Smooth muscle cell (in vitro differentiated cells): ENCODE results near the gene PRMT1. TPM values are rescaled to one million over a fixed set of nuclear protein-coding genes. Genes with fewer than 3 reads are reported as not detected.

ENCODE experiments used
- DNase-seq: peaks from one replicate; lab custom pipeline; 2025; ENCODE audit not compliant: unreplicated experiment; lab: John Stamatoyannopoulos, UW
- H2AFZ ChIP-seq: fragments of 200-600 bp; sonication (generic); 2 replicates; pipeline ENCODE4 v1.6.0; 2016; ENCODE audit warnings: antibody characterized with exemption, low read depth, mild to moderate bottlenecking
- H3F3A ChIP-seq: fragments of 200-600 bp; sonication (generic); 2 replicates; pipeline ENCODE4 v1.6.0; 2017; ENCODE audit warnings: antibody characterized with exemption, low read depth
- H3K27ac ChIP-seq: fragments of 200-600 bp; sonication (generic); 2 replicates; pipeline ENCODE4 v1.5.1; 2016; ENCODE audit warnings: low read depth, mild to moderate bottlenecking
- H3K27me3 ChIP-seq: fragments of 200-600 bp; sonication (generic); 2 replicates; pipeline ENCODE4 v1.6.1; 2016; ENCODE audit warnings: low read depth, mild to moderate bottlenecking
- H3K36me3 ChIP-seq: fragments of 200-600 bp; sonication (generic); 2 replicates; pipeline ENCODE4 v1.5.1; 2016; ENCODE audit warnings: low read depth
- H3K4me1 ChIP-seq: fragments of 200-600 bp; sonication (generic); 2 replicates; pipeline ENCODE4 v1.5.1; 2016; ENCODE audit warnings: low read depth
- H3K4me2 ChIP-seq: fragments of 200-600 bp; sonication (generic); 2 replicates; pipeline ENCODE4 v1.6.0; 2016; ENCODE audit warnings: mild to moderate bottlenecking
- H3K4me3 ChIP-seq: fragments of 200-600 bp; sonication (generic); 2 replicates; pipeline ENCODE4 v1.5.1; 2016; ENCODE audit warnings: mild to moderate bottlenecking
- H3K79me2 ChIP-seq: fragments of 200-600 bp; sonication (generic); 2 replicates; pipeline ENCODE4 v1.6.0; 2016; ENCODE audit warnings: low read depth, mild to moderate bottlenecking
- H3K9ac ChIP-seq: fragments of 200-600 bp; sonication (generic); 2 replicates; pipeline ENCODE4 v1.6.0; 2016; ENCODE audit warnings: low read depth
- H3K9me3 ChIP-seq: fragments of 200-600 bp; sonication (generic); replicated peaks from 2 replicates; pipeline ENCODE4 v1.5.1; 2016; ENCODE audit warnings: low read depth
- H4K20me1 ChIP-seq: fragments of 200-600 bp; sonication (generic); 2 replicates; pipeline ENCODE4 v1.6.0; 2016; ENCODE audit warnings: low read depth
- WGBS: methylation state at CpG from one replicate; pipeline ENCODE4 v1.1.7; 2016; ENCODE audit warnings: low lambda C conversion rate; 5-methylcytosine and 5-hydroxymethylcytosine counted together
- polyA plus RNA-seq: library from polyadenylated mRNA; unstranded; fragments of >200 nt; fragmentation: Nextera tagmentation; extraction: Ambion mirVana; gene quantifications from 2 replicates; pipeline ENCODE4 v1.2.1, GENCODE V29; 2016
- total RNA-seq: library from RNA; depleted of rRNA; stranded (reverse); fragments of >200 nt; gene quantifications from 2 replicates; pipeline ENCODE4 v1.2.3, GENCODE V29; 2014
- TF ChIP-seq, protein P1 (sequence below): fragments of 200-600 bp; sonication (generic); IDR thresholded peaks from 2 replicates; pipeline ENCODE4 v1.5.1; 2017; ENCODE audit warnings: borderline replicate concordance, mild to moderate bottlenecking, antibody characterized with exemption; ENCODE audit not compliant: insufficient read depth, poor library complexity, severe bottlenecking

The PRMT1 gene
- total and polyA plus RNA-seq, 2 experiments from 2014 or later = 147 to 175 TPM

DNA sequence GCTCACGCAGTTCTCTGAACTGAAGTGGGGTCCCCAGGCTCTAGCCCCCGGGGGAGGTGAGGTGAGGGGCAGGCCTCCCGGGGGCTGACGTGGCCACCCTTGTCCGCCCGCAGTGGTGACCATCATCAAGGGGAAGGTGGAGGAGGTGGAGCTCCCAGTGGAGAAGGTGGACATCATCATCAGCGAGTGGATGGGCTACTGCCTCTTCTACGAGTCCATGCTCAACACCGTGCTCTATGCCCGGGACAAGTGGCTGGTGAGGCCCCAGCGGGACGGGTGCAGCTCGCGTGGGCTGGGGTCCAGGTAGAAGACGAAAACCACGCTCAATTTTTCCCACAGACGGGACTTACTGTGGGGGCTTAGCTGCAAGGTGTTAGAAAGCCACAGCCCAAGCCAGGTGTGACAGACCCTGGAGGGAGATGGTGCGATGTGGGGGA lies 6.8 kb downstream of the PRMT1 start:
- no peak for DNase-seq
- H3K79me2 ChIP-seq = peaks cover 38% of the 10 kb centered on the region
- 96% methylated on average over 18 of the region's 18 CpGs for WGBS
- no peaks in the 10 kb centered on the region for H3K9me3 ChIP-seq
- no peak overlapping the region for H3K4me2 ChIP-seq
- H3K27me3 ChIP-seq = no peaks in the 10 kb centered on the region
- peaks cover 65% of the 10 kb centered on the region for H4K20me1 ChIP-seq
- H3K36me3 ChIP-seq = no peaks in the 10 kb centered on the region
- peaks cover 4% of the 10 kb centered on the region for H3F3A ChIP-seq
- no peak overlapping the region for H3K9ac ChIP-seq
- H2AFZ ChIP-seq = no peak overlapping the region
- H3K27ac ChIP-seq = no peak overlapping the region
- H3K4me3 ChIP-seq = no peak overlapping the region
- TF ChIP-seq, protein P1, sequence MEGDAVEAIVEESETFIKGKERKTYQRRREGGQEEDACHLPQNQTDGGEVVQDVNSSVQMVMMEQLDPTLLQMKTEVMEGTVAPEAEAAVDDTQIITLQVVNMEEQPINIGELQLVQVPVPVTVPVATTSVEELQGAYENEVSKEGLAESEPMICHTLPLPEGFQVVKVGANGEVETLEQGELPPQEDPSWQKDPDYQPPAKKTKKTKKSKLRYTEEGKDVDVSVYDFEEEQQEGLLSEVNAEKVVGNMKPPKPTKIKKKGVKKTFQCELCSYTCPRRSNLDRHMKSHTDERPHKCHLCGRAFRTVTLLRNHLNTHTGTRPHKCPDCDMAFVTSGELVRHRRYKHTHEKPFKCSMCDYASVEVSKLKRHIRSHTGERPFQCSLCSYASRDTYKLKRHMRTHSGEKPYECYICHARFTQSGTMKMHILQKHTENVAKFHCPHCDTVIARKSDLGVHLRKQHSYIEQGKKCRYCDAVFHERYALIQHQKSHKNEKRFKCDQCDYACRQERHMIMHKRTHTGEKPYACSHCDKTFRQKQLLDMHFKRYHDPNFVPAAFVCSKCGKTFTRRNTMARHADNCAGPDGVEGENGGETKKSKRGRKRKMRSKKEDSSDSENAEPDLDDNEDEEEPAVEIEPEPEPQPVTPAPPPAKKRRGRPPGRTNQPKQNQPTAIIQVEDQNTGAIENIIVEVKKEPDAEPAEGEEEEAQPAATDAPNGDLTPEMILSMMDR = no peak
- H3K4me1 ChIP-seq = peaks cover 15% of the 10 kb centered on the region

DNA sequence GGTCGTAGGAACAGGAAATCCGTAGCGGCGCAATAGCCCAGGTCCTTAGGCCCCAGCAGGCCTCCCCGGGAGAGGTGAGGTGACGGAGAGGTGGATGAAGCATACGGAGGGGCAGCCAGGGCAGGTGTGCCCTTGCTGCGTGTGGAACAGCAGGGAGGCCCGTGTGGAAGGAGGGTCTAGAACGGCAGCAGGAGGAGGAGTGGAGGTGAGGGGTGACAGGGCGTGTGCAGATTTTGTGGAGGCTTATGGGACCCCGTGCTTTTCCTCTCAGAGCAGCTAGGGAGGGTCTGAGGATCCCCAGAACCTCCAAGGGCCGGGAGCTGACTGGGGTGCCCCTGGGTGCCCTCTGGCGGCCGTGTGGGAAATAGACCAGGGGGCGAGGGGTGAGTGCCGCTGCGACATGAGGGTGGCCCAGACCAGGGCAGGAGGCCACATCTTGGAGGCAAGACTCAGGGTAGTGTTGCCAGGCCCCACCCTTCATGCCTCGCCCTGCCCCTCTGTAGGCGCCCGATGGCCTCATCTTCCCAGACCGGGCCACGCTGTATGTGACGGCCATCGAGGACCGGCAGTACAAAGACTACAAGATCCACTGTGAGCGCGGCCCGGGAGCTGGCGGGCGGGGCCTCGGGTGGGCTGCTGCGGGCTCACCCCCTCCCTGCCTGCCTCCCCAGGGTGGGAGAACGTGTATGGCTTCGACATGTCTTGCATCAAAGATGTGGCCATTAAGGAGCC lies 7.3 kb downstream of the PRMT1 start:
- no peak for DNase-seq
- peaks cover 62% of the 10 kb centered on the region for H4K20me1 ChIP-seq
- H3K4me3 ChIP-seq = no peak overlapping the region
- H3K4me1 ChIP-seq = peaks cover 9% of the 10 kb centered on the region
- 92% methylated on average over 30 of the region's 35 CpGs for WGBS
- H3K4me2 ChIP-seq = no peak overlapping the region
- H3K79me2 ChIP-seq = peaks cover 32% of the 10 kb centered on the region
- H3K27me3 ChIP-seq = no peaks in the 10 kb centered on the region
- H3K27ac ChIP-seq = no peak overlapping the region
- H2AFZ ChIP-seq = no peak overlapping the region
- H3K9ac ChIP-seq = no peak overlapping the region
- H3K36me3 ChIP-seq = no peaks in the 10 kb centered on the region
- H3K9me3 ChIP-seq = no peaks in the 10 kb centered on the region
- TF ChIP-seq, protein P1 = peak; percentile 33
- H3F3A ChIP-seq = no peaks in the 10 kb centered on the region

DNA sequence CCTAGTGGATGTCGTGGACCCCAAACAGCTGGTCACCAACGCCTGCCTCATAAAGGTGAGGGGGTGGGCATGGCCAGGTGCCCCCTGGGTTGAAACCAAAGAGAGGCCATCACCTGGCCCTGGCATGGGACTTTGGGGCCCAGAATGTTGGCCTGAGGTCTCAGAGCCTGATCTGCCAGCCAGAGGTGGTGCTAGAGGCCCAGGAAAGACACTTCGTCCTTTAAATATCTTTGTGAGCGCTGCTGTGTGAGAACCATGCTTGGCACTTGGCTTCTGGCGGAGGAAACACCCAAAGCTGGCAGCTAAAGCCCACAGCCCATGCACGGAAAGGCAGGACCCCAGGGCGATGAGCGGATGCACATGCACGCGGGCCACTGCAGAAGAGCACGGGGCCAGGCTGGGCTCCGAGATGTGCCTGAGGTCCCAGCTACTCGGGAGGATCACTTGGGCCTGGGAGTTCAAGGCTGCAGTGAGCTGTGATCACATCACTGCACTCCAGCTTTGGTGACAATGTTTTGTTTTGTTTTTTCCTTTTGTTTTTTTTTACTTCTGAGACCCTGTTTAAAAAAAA lies 8.0 kb downstream of the PRMT1 start:
- no peaks in the 10 kb centered on the region for H3K36me3 ChIP-seq
- DNase-seq = no peak
- H3K4me1 ChIP-seq = peaks cover 5% of the 10 kb centered on the region
- no peaks in the 10 kb centered on the region for H3F3A ChIP-seq
- H3K79me2 ChIP-seq = peaks cover 25% of the 10 kb centered on the region
- H4K20me1 ChIP-seq = peaks cover 55% of the 10 kb centered on the region
- no peak overlapping the region for H3K4me2 ChIP-seq
- 94% methylated on average over 13 of the region's 13 CpGs for WGBS
- no peak overlapping the region for H3K4me3 ChIP-seq
- H3K9me3 ChIP-seq = no peaks in the 10 kb centered on the region
- H3K9ac ChIP-seq = no peak overlapping the region
- TF ChIP-seq, protein P1 = no peak
- H2AFZ ChIP-seq = no peak overlapping the region
- no peak overlapping the region for H3K27ac ChIP-seq
- no peaks in the 10 kb centered on the region for H3K27me3 ChIP-seq
